OCI-LY1 (cell line): ENCODE measurements around the gene NTHL1.

ENCODE experiments used
- H2AFZ ChIP-seq: fragments of 200-600 bp; sonication (generic), shearing (Covaris generic); 2 replicates; pipeline ENCODE4 v1.6.0; 2014; ENCODE audit warnings: antibody characterized with exemption, mild to moderate bottlenecking, low read length
- H3F3A ChIP-seq: fragments of 200-600 bp; sonication (generic), shearing (Covaris generic); 2 replicates; pipeline ENCODE4 v1.6.0; 2014; ENCODE audit warnings: mild to moderate bottlenecking, antibody characterized with exemption, low read length, moderate library complexity; ENCODE audit not compliant: insufficient read depth
- H3K27ac ChIP-seq: fragments of 200-600 bp; sonication (generic); 2 replicates; pipeline ENCODE4 v1.5.1; 2014; ENCODE audit warnings: low read length, mixed run types, mild to moderate bottlenecking, low read depth; ENCODE audit not compliant: poor library complexity, severe bottlenecking
- H3K27me3 ChIP-seq: fragments of 200-600 bp; sonication (generic); 2 replicates; pipeline ENCODE4 v1.6.0; 2014; ENCODE audit warnings: antibody characterized with exemption, mild to moderate bottlenecking, low read length, moderate library complexity; ENCODE audit not compliant: insufficient read depth
- H3K36me3 ChIP-seq: fragments of 200-600 bp; sonication (generic); 2 replicates; pipeline ENCODE4 v1.6.1; 2014; ENCODE audit warnings: mild to moderate bottlenecking, antibody characterized with exemption, low read length, moderate library complexity, mixed read lengths; ENCODE audit not compliant: insufficient read depth
- H3K4me1 ChIP-seq: fragments of 200-600 bp; sonication (generic); 2 replicates; pipeline ENCODE4 v1.5.1; 2014; ENCODE audit warnings: mild to moderate bottlenecking, low read length, moderate library complexity; ENCODE audit not compliant: insufficient read depth, severe bottlenecking
- H3K4me2 ChIP-seq: fragments of 200-600 bp; sonication (generic), shearing (Covaris generic); 2 replicates; pipeline ENCODE4 v1.6.1; 2014; ENCODE audit warnings: low read length
- H3K4me3 ChIP-seq: fragments of 200-600 bp; sonication (generic); 2 replicates; pipeline ENCODE4 v1.5.1; 2014; ENCODE audit warnings: low read length, low read depth, mild to moderate bottlenecking, mixed read lengths; ENCODE audit not compliant: poor library complexity, severe bottlenecking
- H3K79me2 ChIP-seq: fragments of 200-600 bp; shearing (Covaris generic); 2 replicates; pipeline ENCODE4 v1.6.1; 2016; ENCODE audit warnings: mixed run types, low read length, mixed read lengths; ENCODE audit not compliant: insufficient read depth
- H3K9ac ChIP-seq: fragments of 200-600 bp; sonication (generic), shearing (Covaris generic); 2 replicates; pipeline ENCODE4 v1.6.1; 2014; ENCODE audit warnings: mild to moderate bottlenecking, low read length, mixed read lengths
- H3K9me2 ChIP-seq: fragments of 200-600 bp; sonication (generic), shearing (Covaris generic); 2 replicates; pipeline ENCODE4 v1.6.1; 2014; ENCODE audit warnings: low read depth, mild to moderate bottlenecking, low read length, mixed read lengths
- H3K9me3 ChIP-seq: fragments of 200-600 bp; shearing (Covaris generic); 2 replicates; pipeline ENCODE4 v1.6.1; 2014; ENCODE audit warnings: low read length, mixed read lengths
- H4K20me1 ChIP-seq: fragments of 200-600 bp; sonication (generic), shearing (Covaris generic); 2 replicates; pipeline ENCODE4 v1.6.0; 2016; ENCODE audit warnings: mild to moderate bottlenecking, low read length; ENCODE audit not compliant: insufficient read depth
- CTCF ChIP-seq: fragments of 200-600 bp; sonication (generic), shearing (Covaris generic); IDR thresholded peaks from 2 replicates; pipeline ENCODE4 v1.5.1; 2017; ENCODE audit warnings: mild to moderate bottlenecking, antibody characterized with exemption, low read length, moderate library complexity, mixed read lengths
- EZH2 ChIP-seq: fragments of 200-600 bp; sonication (generic), shearing (Covaris generic); IDR thresholded peaks from 2 replicates; pipeline ENCODE4 v1.8.0; 2017; ENCODE audit warnings: borderline replicate concordance, mixed run types, mild to moderate bottlenecking, antibody characterized with exemption, low read length, moderate library complexity, mixed read lengths

The NTHL1 gene

GRCh38 chr16:2053211-2053610 is 5.6 kb upstream of the NTHL1 start:
- Histone ChIP-seq H3K9me3 (no peaks in the 10 kb centered on the region), H3K79me2 (no peaks in the 10 kb centered on the region), H3F3A (no peaks in the 10 kb centered on the region), H3K27me3 (no peaks in the 10 kb centered on the region), H2AFZ (no peak overlapping the region), H3K9ac (no peak overlapping the region), H4K20me1 (no peaks in the 10 kb centered on the region), H3K4me2 (no peak overlapping the region), H3K9me2 (no peaks in the 10 kb centered on the region), H3K4me3 (no peak overlapping the region), H3K27ac (no peak overlapping the region), H3K36me3 (peaks cover 34% of the 10 kb centered on the region; the same call in 1 of the 2 replicates), H3K4me1 (peaks cover 26% of the 10 kb centered on the region)
- no peak for TF ChIP-seq EZH2
- TF ChIP-seq CTCF = no peak

- TF ChIP-seq CTCF = no peak
- H3K27me3 ChIP-seq = no peaks in the 10 kb centered on the region
- H2AFZ ChIP-seq = no peak overlapping the region
- peak overlapping the region; percentile 79 for H3K9ac ChIP-seq
- H3K27ac ChIP-seq = no peak overlapping the region
- H3K9me3 ChIP-seq = no peaks in the 10 kb centered on the region
- peak overlapping the region; percentile 94 for H3K4me2 ChIP-seq
- H3K36me3 ChIP-seq = peaks cover 27% of the 10 kb centered on the region; the same call in 1 of the 2 replicates
- H3K4me3 ChIP-seq = peak overlapping the region; percentile 89
- H3K9me2 ChIP-seq = no peaks in the 10 kb centered on the region
- peaks cover 24% of the 10 kb centered on the region for H3K4me1 ChIP-seq
- no peaks in the 10 kb centered on the region for H3F3A ChIP-seq
- no peaks in the 10 kb centered on the region for H3K79me2 ChIP-seq
- no peaks in the 10 kb centered on the region for H4K20me1 ChIP-seq
Observed at GRCh38 chr16:2048116-2048543, 496 bp upstream of the NTHL1 start.

- Histone ChIP-seq H3K4me2 (peak overlapping the region; percentile 98), H3F3A (no peaks in the 10 kb centered on the region), H3K9me2 (no peaks in the 10 kb centered on the region), H3K27ac (no peak overlapping the region), H3K36me3 (peaks cover 16% of the 10 kb centered on the region; the same call in 1 of the 2 replicates), H3K27me3 (no peaks in the 10 kb centered on the region), H3K4me3 (peak overlapping the region; percentile 89), H3K9ac (peak overlapping the region; percentile 77), H3K79me2 (no peaks in the 10 kb centered on the region), H2AFZ (no peak overlapping the region), H3K9me3 (no peaks in the 10 kb centered on the region), H4K20me1 (no peaks in the 10 kb centered on the region), H3K4me1 (peaks cover 24% of the 10 kb centered on the region)
- TF ChIP-seq EZH2 (no peak), CTCF (no peak)
Observed at GRCh38 chr16:2046893-2047329, 723 bp downstream of the NTHL1 start.
